ENCODE measurements around the gene ARG2. TPM values are rescaled to one million over a fixed set of nuclear protein-coding genes. Genes with fewer than 3 reads are reported as not detected.

ARG2 gene
- total and polyA plus RNA-seq, 2 experiments from 2014 or later = 5.6 to 6.3 TPM

- Histone ChIP-seq H3K36me3 (ENCODE audit: low read depth) (no peaks in the 10 kb centered on the region), H2AFZ (no peak overlapping the region), H3K27ac (no peak overlapping the region), H3K9ac (no peak overlapping the region), H3K4me3 (no peak overlapping the region), H3K4me2 (ENCODE audit: unreplicated experiment) (no peak overlapping the region), H3F3A (ENCODE audit: insufficient read depth) (peaks cover 23% of the 10 kb centered on the region), H3K9me2 (ENCODE audit: insufficient read depth) (no peaks in the 10 kb centered on the region), H3K27me3 (replicated peaks; ENCODE audit: insufficient read depth) (no peaks in the 10 kb centered on the region), H3K9me3 (ENCODE audit: low read depth) (no peaks in the 10 kb centered on the region), H4K20me1 (ENCODE audit: insufficient read depth) (peaks cover 3% of the 10 kb centered on the region; the same call in 1 of the 2 replicates), H3K79me2 (ENCODE audit: insufficient read depth) (peaks cover 100% of the 10 kb centered on the region), H3K4me1 (ENCODE audit: insufficient read depth) (peaks cover 17% of the 10 kb centered on the region)
- in situ Hi-C loops (cut with MboI) = no loop called here
- TF ChIP-seq EZH2phosphoT487 (IDR thresholded peaks at IDR 0.05; ENCODE audit: insufficient read depth, low read depth) (no peak), EZH2 (IDR thresholded peaks at IDR 0.05; ENCODE audit: insufficient read depth, poor library complexity, severe bottlenecking) (no peak)
- DNase-seq = no peak
Observed at GRCh38 chr14:67668559-67668958, 48.8 kb downstream of the ARG2 start.

GRCh38 chr14:67673451-67673850, 53.7 kb downstream of the ARG2 start:
- H3F3A ChIP-seq (ENCODE audit: insufficient read depth) = peaks cover 4% of the 10 kb centered on the region; the same call in 1 of the 2 replicates
- peak overlapping the region; percentile 99 for H3K4me2 ChIP-seq (ENCODE audit: unreplicated experiment)
- no peaks in the 10 kb centered on the region for H3K9me2 ChIP-seq (ENCODE audit: insufficient read depth)
- TF ChIP-seq EZH2 (IDR thresholded peaks at IDR 0.05; ENCODE audit: insufficient read depth, poor library complexity, severe bottlenecking) (no peak), EZH2phosphoT487 (IDR thresholded peaks at IDR 0.05; ENCODE audit: insufficient read depth, low read depth) (no peak)
- no peaks in the 10 kb centered on the region for H3K27me3 ChIP-seq (replicated peaks; ENCODE audit: insufficient read depth)
- peak overlapping the region; percentile 97 for H3K9ac ChIP-seq
- H3K9me3 ChIP-seq (ENCODE audit: low read depth) = no peaks in the 10 kb centered on the region
- H3K79me2 ChIP-seq (ENCODE audit: insufficient read depth) = peaks cover 80% of the 10 kb centered on the region
- in situ Hi-C loops (cut with MboI) = no loop called here
- DNase-seq = peak; percentile 77
- peaks cover 14% of the 10 kb centered on the region; the same call in 1 of the 2 replicates for H3K4me1 ChIP-seq (ENCODE audit: insufficient read depth)
- peak overlapping the region; percentile 92 for H3K4me3 ChIP-seq
- 4% methylated on average over 5 of the region's 5 CpGs for WGBS, 2 experiments (ENCODE audit: low coverage in 1 of 2, low lambda C conversion rate in 2 of 2, missing lambda C conversion rate in 2 of 2)
- H3K36me3 ChIP-seq (ENCODE audit: low read depth) = peaks cover 7% of the 10 kb centered on the region; the same call in 1 of the 2 replicates
- H2AFZ ChIP-seq = peak overlapping the region; percentile 97
- peaks cover 3% of the 10 kb centered on the region; the same call in 1 of the 2 replicates for H4K20me1 ChIP-seq (ENCODE audit: insufficient read depth)
- peak overlapping the region; percentile 92 for H3K27ac ChIP-seq

- peak; percentile 83 for DNase-seq
- peaks cover 3% of the 10 kb centered on the region; the same call in 1 of the 2 replicates for H4K20me1 ChIP-seq (ENCODE audit: insufficient read depth)
- H3K79me2 ChIP-seq (ENCODE audit: insufficient read depth) = peaks cover 80% of the 10 kb centered on the region
- H3K4me1 ChIP-seq (ENCODE audit: insufficient read depth) = peaks cover 14% of the 10 kb centered on the region; the same call in 1 of the 2 replicates
- no peaks in the 10 kb centered on the region for H3K9me3 ChIP-seq (ENCODE audit: low read depth)
- TF ChIP-seq EZH2phosphoT487 (IDR thresholded peaks at IDR 0.05; ENCODE audit: insufficient read depth, low read depth) (no peak), EZH2 (IDR thresholded peaks at IDR 0.05; ENCODE audit: insufficient read depth, poor library complexity, severe bottlenecking) (no peak)
- H3K9ac ChIP-seq = peak overlapping the region; percentile 97
- peak overlapping the region; percentile 92 for H3K4me3 ChIP-seq
- no peaks in the 10 kb centered on the region for H3K27me3 ChIP-seq (replicated peaks; ENCODE audit: insufficient read depth)
- H3K27ac ChIP-seq = peak overlapping the region; percentile 92
- peaks cover 11% of the 10 kb centered on the region for H3F3A ChIP-seq (ENCODE audit: insufficient read depth)
- H3K9me2 ChIP-seq (ENCODE audit: insufficient read depth) = no peaks in the 10 kb centered on the region
- in situ Hi-C loops (cut with MboI) = no loop called here
- H2AFZ ChIP-seq = peak overlapping the region; percentile 97
- H3K36me3 ChIP-seq (ENCODE audit: low read depth) = peaks cover 7% of the 10 kb centered on the region; the same call in 1 of the 2 replicates
- WGBS, 2 experiments (ENCODE audit: low coverage in 1 of 2, low lambda C conversion rate in 2 of 2, missing lambda C conversion rate in 2 of 2) = 0 to 1% methylated on average over 17 to 19 of the region's 25 CpGs
- H3K4me2 ChIP-seq (ENCODE audit: unreplicated experiment) = peak overlapping the region; percentile 99
Observed at GRCh38 chr14:67674139-67674479, 54.4 kb downstream of the ARG2 start.

GRCh38 chr14:67674480-67675218, 54.9 kb downstream of the ARG2 start, which contains the start of gene VTI1B:
Gene VTI1B (minus strand): TSS chr14:67674632. CDS start chr14:67674489, 143 bp downstream.
- Histone ChIP-seq H4K20me1 (ENCODE audit: insufficient read depth) (peaks cover 3% of the 10 kb centered on the region; the same call in 1 of the 2 replicates), H3K79me2 (ENCODE audit: insufficient read depth) (peaks cover 75% of the 10 kb centered on the region)
- in situ Hi-C loops (cut with MboI) = no loop called here

More at GRCh38 chr14:67674480-67675218, 54.9 kb downstream of the ARG2 start, which contains the start of gene VTI1B:
- H3K4me2 ChIP-seq (ENCODE audit: unreplicated experiment) = peak within 1 kb of the TSS; percentile 99
- peak within 1 kb of the TSS; percentile 92 for H3K27ac ChIP-seq
- no peaks in the 10 kb centered on the region for H3K9me2 ChIP-seq (ENCODE audit: insufficient read depth)
- peak within 1 kb of the TSS; percentile 97 for H3K9ac ChIP-seq
- TF ChIP-seq EZH2 (IDR thresholded peaks at IDR 0.05; ENCODE audit: insufficient read depth, poor library complexity, severe bottlenecking) = no peak
- TF ChIP-seq EZH2phosphoT487 (IDR thresholded peaks at IDR 0.05; ENCODE audit: insufficient read depth, low read depth) = no peak
- peaks cover 18% of the 10 kb centered on the region for H3K4me1 ChIP-seq (ENCODE audit: insufficient read depth)
- H3F3A ChIP-seq (ENCODE audit: insufficient read depth) = peaks cover 16% of the 10 kb centered on the region
- no peaks in the 10 kb centered on the region for H3K27me3 ChIP-seq (replicated peaks; ENCODE audit: insufficient read depth)
- peak; percentile 91 for DNase-seq
- no peaks in the 10 kb centered on the region for H3K9me3 ChIP-seq (ENCODE audit: low read depth)
- peak within 1 kb of the TSS; percentile 97 for H2AFZ ChIP-seq
- peaks cover 7% of the 10 kb centered on the region; the same call in 1 of the 2 replicates for H3K36me3 ChIP-seq (ENCODE audit: low read depth)
- H3K4me3 ChIP-seq = peak within 1 kb of the TSS; percentile 92
- WGBS, 2 experiments (ENCODE audit: low coverage in 1 of 2, low lambda C conversion rate in 2 of 2, missing lambda C conversion rate in 2 of 2) = 0 to 1% methylated on average over 75 to 87 of the region's 87 CpGs
